Stimulated activated CD8-positive, alpha-beta memory T cell treated with anti-CD3 and anti-CD28 coated beads, Interleukin-4, amount 100 ng/mL, for 48 hours (primary cell): ENCODE measurements around the gene NAT9.

Source experiments
- DNase-seq: peaks from one replicate; pipeline ENCODE4 v3.0.0-alpha.2; 2020

The NAT9 gene

GRCh38 chr17:74759941-74760340 lies 16.2 kb downstream of the NAT9 start:
- DNase-seq = no peak

- DNase-seq = peak; percentile 62
Measured at GRCh38 chr17:74759243-74759801, 16.8 kb downstream of the NAT9 start.

- DNase-seq = no peak
Measured at GRCh38 chr17:74758848-74759168, 17.3 kb downstream of the NAT9 start.

GRCh38 chr17:74757931-74758847 lies 18.0 kb downstream of the NAT9 start:
- no peak for DNase-seq

- no peak for DNase-seq
Measured at GRCh38 chr17:74757502-74757901, 18.6 kb downstream of the NAT9 start.

- DNase-seq = no peak
Measured at GRCh38 chr17:74756891-74757290, 19.3 kb downstream of the NAT9 start.

GRCh38 chr17:74755533-74755932 lies 20.6 kb downstream of the NAT9 start:
- no peak for DNase-seq

- no peak for DNase-seq
Measured at GRCh38 chr17:74754832-74755231, 21.3 kb downstream of the NAT9 start.

GRCh38 chr17:74752822-74753401 lies 23.2 kb downstream of the NAT9 start:
- no peak for DNase-seq

GRCh38 chr17:74752415-74752814 lies 23.7 kb downstream of the NAT9 start:
- no peak for DNase-seq

- DNase-seq = peak; percentile 41
Measured at GRCh38 chr17:74750327-74751069, 25.6 kb downstream of the NAT9 start.

- no peak for DNase-seq
Measured at GRCh38 chr17:74750039-74750326, 26.2 kb downstream of the NAT9 start.

GRCh38 chr17:74749279-74750038 lies 26.7 kb downstream of the NAT9 start:
- peak; percentile 70 for DNase-seq

GRCh38 chr17:74748529-74749278 lies 27.4 kb downstream of the NAT9 start, which contains the start of gene NHERF1:
NHERF1 (plus strand) TSS chr17:74748628; CDS start chr17:74748847, 219 bp downstream.
- peak; percentile 94 for DNase-seq

- DNase-seq = no peak
Measured at GRCh38 chr17:74748279-74748528, 27.9 kb downstream of the NAT9 start.

GRCh38 chr17:74746922-74747321 lies 29.2 kb downstream of the NAT9 start:
- no peak for DNase-seq

- DNase-seq = no peak
Measured at GRCh38 chr17:74746376-74746775, 29.8 kb downstream of the NAT9 start.

GRCh38 chr17:74745548-74746177 lies 30.5 kb downstream of the NAT9 start:
- no peak for DNase-seq

GRCh38 chr17:74744714-74745547 lies 31.2 kb downstream of the NAT9 start:
- peak; percentile 96 for DNase-seq

- DNase-seq = no peak
Measured at GRCh38 chr17:74744349-74744713, 31.8 kb downstream of the NAT9 start.

GRCh38 chr17:74743755-74744154 lies 32.4 kb downstream of the NAT9 start:
- DNase-seq = no peak
